ENCODE data around the gene NAT8L. TPM values are rescaled to one million over a fixed set of nuclear protein-coding genes. Genes with fewer than 3 reads are reported as not detected.

The NAT8L gene
- polyA plus RNA-seq, 1 donor from 2014 or later: 12.6 TPM

DNA sequence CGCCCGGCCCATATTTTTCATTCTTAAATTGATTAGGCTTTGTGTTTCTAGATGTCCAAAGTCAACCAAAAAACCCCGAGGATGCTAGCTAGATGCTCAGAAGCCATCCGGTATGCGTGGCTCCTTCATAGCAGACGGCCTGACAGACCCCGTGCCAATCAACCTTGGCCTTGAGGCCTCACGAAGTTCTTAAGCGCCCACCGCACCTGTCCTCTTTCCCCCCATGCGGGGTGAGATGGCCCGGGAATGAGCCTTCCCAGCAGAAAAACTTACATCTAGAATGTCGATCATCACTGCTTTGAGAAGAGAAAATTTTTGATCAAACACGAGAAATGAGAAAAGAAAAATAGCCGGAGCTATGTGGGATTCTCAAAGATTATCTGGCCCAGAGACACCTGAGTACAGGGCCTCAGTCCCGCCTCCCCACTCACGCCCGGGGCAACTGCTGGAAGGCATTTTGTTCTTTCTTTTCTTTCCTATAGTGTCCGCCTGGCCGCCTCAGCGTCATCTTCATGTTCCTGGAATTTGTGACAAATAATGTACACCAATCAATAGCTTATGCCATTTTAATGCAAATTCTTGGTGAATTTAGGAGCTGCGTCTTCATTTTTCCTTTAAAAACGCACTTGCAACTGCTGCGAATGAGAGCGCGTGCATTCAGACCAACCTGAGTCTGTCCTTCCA lies 1.6 kb upstream of the NAT8L start:
- Histone ChIP-seq H3K27ac (ENCODE audit: low read length) (no peak overlapping the region), H3K9ac (ENCODE audit: low read length) (peak overlapping the region; percentile 85), H3K79me2 (replicated peaks; ENCODE audit: insufficient read depth, low read length) (no peaks in the 10 kb centered on the region), H3K4me3 (ENCODE audit: low read length) (peak overlapping the region; percentile 89), H3K9me3 (ENCODE audit: low read length) (no peaks in the 10 kb centered on the region), H3F3A (ENCODE audit: insufficient read depth, low read length, poor library complexity, severe bottlenecking) (no peaks in the 10 kb centered on the region), H3K9me2 (ENCODE audit: insufficient read depth, low read length) (no peaks in the 10 kb centered on the region), H3K4me2 (ENCODE audit: low read length) (peak overlapping the region; percentile 70), H4K20me1 (ENCODE audit: insufficient read depth) (peaks cover 7% of the 10 kb centered on the region), H2AFZ (ENCODE audit: low read depth, low read length) (no peak overlapping the region), H3K36me3 (ENCODE audit: insufficient read depth, low read length) (no peaks in the 10 kb centered on the region), H3K27me3 (ENCODE audit: insufficient read depth, low read depth, low read length) (no peaks in the 10 kb centered on the region)
- TF ChIP-seq, protein P1, sequence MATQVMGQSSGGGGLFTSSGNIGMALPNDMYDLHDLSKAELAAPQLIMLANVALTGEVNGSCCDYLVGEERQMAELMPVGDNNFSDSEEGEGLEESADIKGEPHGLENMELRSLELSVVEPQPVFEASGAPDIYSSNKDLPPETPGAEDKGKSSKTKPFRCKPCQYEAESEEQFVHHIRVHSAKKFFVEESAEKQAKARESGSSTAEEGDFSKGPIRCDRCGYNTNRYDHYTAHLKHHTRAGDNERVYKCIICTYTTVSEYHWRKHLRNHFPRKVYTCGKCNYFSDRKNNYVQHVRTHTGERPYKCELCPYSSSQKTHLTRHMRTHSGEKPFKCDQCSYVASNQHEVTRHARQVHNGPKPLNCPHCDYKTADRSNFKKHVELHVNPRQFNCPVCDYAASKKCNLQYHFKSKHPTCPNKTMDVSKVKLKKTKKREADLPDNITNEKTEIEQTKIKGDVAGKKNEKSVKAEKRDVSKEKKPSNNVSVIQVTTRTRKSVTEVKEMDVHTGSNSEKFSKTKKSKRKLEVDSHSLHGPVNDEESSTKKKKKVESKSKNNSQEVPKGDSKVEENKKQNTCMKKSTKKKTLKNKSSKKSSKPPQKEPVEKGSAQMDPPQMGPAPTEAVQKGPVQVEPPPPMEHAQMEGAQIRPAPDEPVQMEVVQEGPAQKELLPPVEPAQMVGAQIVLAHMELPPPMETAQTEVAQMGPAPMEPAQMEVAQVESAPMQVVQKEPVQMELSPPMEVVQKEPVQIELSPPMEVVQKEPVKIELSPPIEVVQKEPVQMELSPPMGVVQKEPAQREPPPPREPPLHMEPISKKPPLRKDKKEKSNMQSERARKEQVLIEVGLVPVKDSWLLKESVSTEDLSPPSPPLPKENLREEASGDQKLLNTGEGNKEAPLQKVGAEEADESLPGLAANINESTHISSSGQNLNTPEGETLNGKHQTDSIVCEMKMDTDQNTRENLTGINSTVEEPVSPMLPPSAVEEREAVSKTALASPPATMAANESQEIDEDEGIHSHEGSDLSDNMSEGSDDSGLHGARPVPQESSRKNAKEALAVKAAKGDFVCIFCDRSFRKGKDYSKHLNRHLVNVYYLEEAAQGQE (IDR thresholded peaks at IDR 0.05; ENCODE audit: borderline replicate concordance): no peak
- TF ChIP-seq MXI1 (conservative IDR thresholded peaks at IDR 0.05; ENCODE audit: poor library complexity, severe bottlenecking) (no peak), EP300 (conservative IDR thresholded peaks at IDR 0.05; ENCODE audit: poor library complexity, severe bottlenecking) (no peak), EZH2 (IDR thresholded peaks at IDR 0.05; ENCODE audit: borderline replicate concordance, insufficient read depth, low read length, poor library complexity, severe bottlenecking) (no peak), SMC3 (conservative IDR thresholded peaks at IDR 0.05; ENCODE audit: poor library complexity) (no peak), POLR2AphosphoS5 (IDR thresholded peaks at IDR 0.05) (no peak), TAF1 (IDR thresholded peaks at IDR 0.05; ENCODE audit: low read depth) (no peak), RAD21 (conservative IDR thresholded peaks at IDR 0.05) (no peak)
- TF ChIP-seq, protein P2, sequence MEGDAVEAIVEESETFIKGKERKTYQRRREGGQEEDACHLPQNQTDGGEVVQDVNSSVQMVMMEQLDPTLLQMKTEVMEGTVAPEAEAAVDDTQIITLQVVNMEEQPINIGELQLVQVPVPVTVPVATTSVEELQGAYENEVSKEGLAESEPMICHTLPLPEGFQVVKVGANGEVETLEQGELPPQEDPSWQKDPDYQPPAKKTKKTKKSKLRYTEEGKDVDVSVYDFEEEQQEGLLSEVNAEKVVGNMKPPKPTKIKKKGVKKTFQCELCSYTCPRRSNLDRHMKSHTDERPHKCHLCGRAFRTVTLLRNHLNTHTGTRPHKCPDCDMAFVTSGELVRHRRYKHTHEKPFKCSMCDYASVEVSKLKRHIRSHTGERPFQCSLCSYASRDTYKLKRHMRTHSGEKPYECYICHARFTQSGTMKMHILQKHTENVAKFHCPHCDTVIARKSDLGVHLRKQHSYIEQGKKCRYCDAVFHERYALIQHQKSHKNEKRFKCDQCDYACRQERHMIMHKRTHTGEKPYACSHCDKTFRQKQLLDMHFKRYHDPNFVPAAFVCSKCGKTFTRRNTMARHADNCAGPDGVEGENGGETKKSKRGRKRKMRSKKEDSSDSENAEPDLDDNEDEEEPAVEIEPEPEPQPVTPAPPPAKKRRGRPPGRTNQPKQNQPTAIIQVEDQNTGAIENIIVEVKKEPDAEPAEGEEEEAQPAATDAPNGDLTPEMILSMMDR (IDR thresholded peaks at IDR 0.05; ENCODE audit: poor library complexity, severe bottlenecking): no peak

DNA sequence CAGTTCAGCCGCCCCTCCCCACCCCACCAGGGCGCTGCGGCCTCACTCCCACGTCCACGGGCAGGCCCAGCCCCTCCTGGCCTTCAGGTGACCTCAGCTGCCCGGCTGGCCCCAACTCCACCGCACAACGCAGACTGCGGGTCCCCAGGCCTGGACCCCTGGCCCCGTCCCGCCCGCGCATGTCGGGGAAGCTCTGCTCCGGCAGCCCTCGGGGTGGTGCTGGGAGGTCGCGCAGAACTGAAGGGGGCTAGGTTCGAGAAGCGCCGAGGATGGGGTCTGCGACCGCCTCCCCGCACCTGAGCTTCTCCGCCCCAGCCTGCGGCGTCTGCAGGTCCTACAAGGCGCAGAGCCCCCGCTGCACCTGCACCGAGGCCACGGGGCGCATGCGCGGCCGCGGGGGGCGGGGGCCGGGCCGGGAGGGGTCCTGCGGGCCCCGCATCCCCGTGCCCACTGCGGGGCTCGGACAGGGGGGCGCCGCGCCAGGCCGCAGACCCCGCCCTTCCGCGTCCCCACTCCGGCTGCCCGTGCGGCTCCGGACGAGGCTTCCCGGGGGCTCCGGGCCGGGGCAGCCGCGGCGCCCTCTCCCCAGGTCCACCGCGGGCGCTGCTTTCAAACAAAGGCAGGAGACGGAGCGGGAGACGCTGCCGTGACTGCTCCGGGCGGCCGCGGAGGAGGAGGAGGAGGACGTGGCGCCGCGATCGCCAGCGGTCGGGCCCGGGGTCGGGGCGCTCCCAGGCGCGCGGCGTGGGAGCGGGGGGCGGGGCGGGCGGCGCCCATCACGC lies 672 bp upstream of the NAT8L start:
- Histone ChIP-seq H3K9me2 (ENCODE audit: insufficient read depth, low read length) (no peaks in the 10 kb centered on the region), H4K20me1 (ENCODE audit: insufficient read depth) (peaks cover 7% of the 10 kb centered on the region), H3K79me2 (replicated peaks; ENCODE audit: insufficient read depth, low read length) (no peaks in the 10 kb centered on the region), H3K27me3 (ENCODE audit: insufficient read depth, low read depth, low read length) (no peaks in the 10 kb centered on the region), H3K27ac (ENCODE audit: low read length) (peak overlapping the region; percentile 73), H3K36me3 (ENCODE audit: insufficient read depth, low read length) (no peaks in the 10 kb centered on the region), H3K9me3 (ENCODE audit: low read length) (no peaks in the 10 kb centered on the region), H2AFZ (ENCODE audit: low read depth, low read length) (peak overlapping the region; percentile 65), H3F3A (ENCODE audit: insufficient read depth, low read length, poor library complexity, severe bottlenecking) (no peaks in the 10 kb centered on the region), H3K4me3 (ENCODE audit: low read length) (peak overlapping the region; percentile 89), H3K4me2 (ENCODE audit: low read length) (peak overlapping the region; percentile 48), H3K9ac (ENCODE audit: low read length) (peak overlapping the region; percentile 85)
- TF ChIP-seq MXI1 (conservative IDR thresholded peaks at IDR 0.05; ENCODE audit: poor library complexity, severe bottlenecking) (peak; percentile 59), RAD21 (conservative IDR thresholded peaks at IDR 0.05) (peak; percentile 49), EP300 (conservative IDR thresholded peaks at IDR 0.05; ENCODE audit: poor library complexity, severe bottlenecking) (peak; percentile 31), POLR2AphosphoS5 (IDR thresholded peaks at IDR 0.05) (peak; percentile 67), TAF1 (IDR thresholded peaks at IDR 0.05; ENCODE audit: low read depth) (peak; percentile 45), EZH2 (IDR thresholded peaks at IDR 0.05; ENCODE audit: borderline replicate concordance, insufficient read depth, low read length, poor library complexity, severe bottlenecking) (no peak), SMC3 (conservative IDR thresholded peaks at IDR 0.05; ENCODE audit: poor library complexity) (peak; percentile 30)
- TF ChIP-seq, protein P2 (IDR thresholded peaks at IDR 0.05; ENCODE audit: poor library complexity, severe bottlenecking): peak; percentile 41
- TF ChIP-seq, protein P1 (IDR thresholded peaks at IDR 0.05; ENCODE audit: borderline replicate concordance): peak; percentile 44

All from neural cell (in vitro differentiated cells).